GM12875 (cell line): ENCODE measurements around the gene HSCB.
A peak's percentile ranks its signal among the peaks of the same experiment; 100 is the strongest.

Experiments
- H3K4me3 ChIP-seq: one replicate; pipeline ENCODE4 v1.5.1; 2011; ENCODE audit warnings: low read depth, low read length, control low read depth
- TF ChIP-seq, protein P1 (sequence below): IDR thresholded peaks from 2 replicates; pipeline ENCODE4 v1.5.1; 2011; ENCODE audit warnings: low read depth, mild to moderate bottlenecking, control low read depth, inconsistent platforms, low read length, moderate library complexity, borderline replicate concordance; ENCODE audit not compliant: insufficient read depth

The HSCB gene

DNA sequence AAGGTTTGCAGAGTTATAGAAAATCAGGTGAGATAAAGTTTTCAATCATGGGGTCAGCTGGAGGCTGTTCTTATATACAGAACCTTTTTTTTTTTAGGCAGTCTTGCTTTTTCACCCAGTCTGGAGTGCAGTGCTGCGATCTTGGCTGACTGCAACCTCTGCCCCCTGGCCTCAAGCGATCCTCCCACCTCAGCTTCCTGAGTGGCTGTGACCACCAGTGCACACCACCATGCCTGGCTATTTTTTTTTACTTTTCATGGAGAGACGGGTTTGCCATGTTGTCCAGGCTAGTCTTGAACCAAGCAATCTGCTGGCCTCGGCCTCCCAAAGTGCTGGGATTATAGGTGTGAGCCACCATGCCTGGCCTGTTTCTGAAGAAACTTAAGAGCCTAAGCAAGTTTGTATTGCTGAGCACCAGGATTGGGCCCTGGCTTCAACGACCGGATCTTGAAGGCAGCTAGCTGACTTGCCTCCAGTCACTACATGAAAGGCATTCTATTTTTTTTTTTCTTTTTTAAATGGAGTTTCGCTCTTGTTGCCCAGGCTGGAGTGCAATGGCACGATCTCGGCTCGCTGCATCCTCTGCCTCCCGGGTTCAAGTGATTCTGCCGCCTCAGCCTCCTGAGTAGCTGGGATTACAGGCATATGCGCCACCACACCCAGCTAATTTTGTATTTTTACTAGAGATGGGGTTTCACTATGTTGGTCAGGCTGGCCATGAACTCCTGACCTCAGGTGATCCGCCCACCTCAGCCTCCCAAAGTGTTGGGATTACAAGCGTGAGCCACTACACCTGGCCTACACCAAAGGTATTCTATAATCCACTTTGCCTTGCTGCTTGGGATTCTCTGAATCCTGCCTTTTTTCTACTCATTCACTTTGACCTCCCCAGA lies 50.9 kb downstream of the HSCB start:
- H3K4me3 ChIP-seq, result no peak overlapping the region
- TF ChIP-seq, protein P1, sequence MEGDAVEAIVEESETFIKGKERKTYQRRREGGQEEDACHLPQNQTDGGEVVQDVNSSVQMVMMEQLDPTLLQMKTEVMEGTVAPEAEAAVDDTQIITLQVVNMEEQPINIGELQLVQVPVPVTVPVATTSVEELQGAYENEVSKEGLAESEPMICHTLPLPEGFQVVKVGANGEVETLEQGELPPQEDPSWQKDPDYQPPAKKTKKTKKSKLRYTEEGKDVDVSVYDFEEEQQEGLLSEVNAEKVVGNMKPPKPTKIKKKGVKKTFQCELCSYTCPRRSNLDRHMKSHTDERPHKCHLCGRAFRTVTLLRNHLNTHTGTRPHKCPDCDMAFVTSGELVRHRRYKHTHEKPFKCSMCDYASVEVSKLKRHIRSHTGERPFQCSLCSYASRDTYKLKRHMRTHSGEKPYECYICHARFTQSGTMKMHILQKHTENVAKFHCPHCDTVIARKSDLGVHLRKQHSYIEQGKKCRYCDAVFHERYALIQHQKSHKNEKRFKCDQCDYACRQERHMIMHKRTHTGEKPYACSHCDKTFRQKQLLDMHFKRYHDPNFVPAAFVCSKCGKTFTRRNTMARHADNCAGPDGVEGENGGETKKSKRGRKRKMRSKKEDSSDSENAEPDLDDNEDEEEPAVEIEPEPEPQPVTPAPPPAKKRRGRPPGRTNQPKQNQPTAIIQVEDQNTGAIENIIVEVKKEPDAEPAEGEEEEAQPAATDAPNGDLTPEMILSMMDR, result no peak

DNA sequence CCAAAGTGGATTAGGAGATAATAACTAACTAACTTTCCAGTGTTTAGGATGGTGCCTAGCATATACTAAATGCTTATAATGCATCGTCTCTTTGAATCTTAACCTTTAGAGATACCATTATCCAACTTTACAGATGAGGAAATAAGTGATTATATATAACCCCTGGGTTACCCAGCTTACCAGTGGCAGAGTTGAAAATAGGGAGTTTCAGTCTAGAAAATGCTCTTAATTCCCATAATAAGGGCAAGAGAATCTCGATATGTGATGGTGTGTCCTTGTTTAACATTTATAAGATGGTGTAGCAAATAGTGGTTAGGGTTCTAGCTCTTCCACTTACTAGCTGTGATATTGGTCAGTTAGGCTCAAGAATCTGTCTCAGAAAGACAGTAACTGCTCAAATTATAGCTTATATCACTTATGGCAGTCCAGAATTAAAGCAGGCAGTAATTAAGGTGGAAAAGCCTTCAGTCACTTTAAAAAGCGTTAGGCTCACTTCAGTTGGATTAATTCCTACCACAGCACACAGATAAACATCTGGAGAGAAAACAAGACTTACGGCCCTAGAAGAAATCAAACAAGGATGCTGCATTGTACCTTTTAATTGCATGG lies 52.2 kb downstream of the HSCB start:
- H3K4me3 ChIP-seq, result no peak overlapping the region
- TF ChIP-seq, protein P1, result no peak

DNA sequence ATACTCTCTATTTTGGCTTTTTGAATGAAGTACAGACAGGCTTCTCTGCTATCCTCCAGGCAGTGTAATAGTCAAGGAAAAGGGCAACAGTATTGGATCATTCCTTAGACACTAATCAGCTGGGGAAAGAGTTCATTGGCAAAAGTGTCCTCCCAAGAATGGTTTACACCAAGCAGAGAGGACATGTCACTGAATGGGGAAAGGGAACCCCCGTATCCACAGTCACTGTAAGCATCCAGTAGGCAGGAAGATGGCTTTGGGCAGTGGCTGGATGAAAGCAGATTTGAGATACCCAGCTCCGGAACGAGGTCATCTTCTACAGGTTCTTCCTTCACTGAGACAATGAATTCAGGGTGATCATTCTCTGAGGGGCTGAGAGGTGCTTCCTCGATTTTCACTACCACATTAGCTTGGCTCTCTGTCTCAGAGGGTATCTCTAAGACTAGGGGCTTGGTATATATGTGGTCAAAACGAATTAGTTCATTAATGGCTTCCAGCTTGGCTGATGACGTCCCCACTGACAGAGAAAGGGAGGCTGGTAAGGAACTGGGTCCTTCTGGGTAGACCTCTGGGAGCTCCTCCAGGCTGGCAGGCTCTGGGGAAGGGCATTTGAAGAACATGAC lies 53.3 kb downstream of the HSCB start:
- TF ChIP-seq, protein P1, result no peak
- H3K4me3 ChIP-seq, result no peak overlapping the region

DNA sequence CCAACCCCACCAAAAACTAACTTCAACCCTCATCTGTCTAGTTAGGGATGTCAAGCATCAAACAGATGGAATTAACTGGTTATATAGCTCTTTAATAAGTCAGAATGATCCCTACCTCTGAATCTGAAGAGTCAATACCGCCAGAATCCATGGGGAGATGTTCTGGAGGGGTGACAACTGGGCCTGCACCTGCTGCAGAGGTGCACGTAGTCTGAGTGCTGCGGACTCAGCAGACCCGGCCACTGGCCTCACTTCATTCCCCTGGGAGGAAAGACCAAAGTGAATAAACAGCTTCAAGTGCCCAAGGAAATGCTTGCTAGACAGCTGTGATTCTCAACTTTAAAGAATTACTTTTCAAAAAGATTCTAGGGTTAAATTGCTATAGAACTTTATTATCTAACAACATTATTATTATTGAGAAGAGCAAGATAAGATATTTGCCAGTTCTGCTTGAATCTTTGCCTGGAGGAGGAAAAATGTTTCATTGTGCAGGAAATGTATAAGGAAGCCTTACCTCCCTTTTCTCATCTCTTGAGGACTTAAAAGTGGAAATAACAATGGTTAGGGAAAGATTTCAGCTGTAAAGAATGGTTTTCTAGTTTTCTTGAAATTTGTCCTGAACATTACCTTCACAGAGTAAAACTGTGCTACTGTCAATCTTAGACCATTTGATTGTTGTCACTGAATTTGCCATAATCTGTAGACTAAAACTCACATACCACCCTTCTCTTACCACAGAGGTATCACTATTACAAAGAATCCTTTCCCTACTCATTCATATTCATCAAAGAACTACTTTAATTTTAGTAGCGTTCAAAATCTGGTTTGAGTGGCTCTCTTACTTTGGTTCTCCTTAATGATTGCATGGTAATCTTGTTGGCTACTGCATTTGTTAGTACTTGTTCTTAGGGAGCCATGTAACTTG lies 54.4 kb downstream of the HSCB start:
- H3K4me3 ChIP-seq, result no peak overlapping the region
- TF ChIP-seq, protein P1, result no peak

DNA sequence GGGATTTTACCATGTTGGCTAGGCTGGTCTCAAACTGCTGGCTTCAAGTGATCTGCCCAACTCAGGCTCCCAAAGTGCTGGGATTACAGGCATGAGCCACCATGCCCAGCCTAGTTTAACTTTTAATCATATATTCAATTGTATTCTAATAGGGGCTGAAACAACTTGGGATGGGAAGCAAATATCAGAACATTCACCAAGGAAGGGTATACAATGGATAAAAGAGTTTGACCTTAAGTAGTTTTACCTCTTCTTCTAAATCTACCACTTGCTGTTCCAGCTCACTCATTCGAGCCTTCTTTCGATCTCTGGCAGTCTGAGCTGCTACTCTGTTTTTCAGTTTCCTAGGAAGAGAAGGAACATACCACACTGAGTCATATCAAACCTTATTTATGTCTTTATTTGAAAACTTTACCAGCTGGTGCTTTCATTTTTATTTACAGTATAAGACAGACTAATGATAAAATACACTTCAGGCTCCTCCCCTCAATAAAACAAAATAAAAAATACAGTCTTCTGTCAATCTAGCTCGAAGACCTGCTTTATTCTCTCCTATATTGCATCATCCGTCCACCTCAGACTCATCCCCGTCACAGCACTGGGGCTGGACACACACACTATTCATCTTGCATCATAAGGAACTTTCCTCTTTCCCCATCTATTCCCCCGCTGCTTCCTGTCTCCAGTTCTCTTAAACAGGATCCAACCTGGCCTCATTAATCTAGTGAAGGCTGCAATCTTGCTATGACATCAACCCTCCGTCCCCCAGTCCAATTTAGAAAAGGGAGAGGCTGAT lies 57.2 kb downstream of the HSCB start:
- peak overlapping the region; percentile 85 for H3K4me3 ChIP-seq
- TF ChIP-seq, protein P1, result no peak
